B cell (primary cell): ENCODE data around the gene SLC38A10. TPM values are rescaled to one million over a fixed set of nuclear protein-coding genes. Genes with fewer than 3 reads are reported as not detected.

Source experiments
- ATAC-seq: fragments of 200-7000 bp; cut with Tn5 transposase; one replicate; pipeline ENCODE4 v1.10.0; 2021; ENCODE audit warnings: low read depth, mild to moderate bottlenecking, moderate number of reproducible peaks, moderate library complexity
- CTCF ChIA-PET: fragments of 350-600 bp; sonication (Branson Sonifier 250); formaldehyde crosslinking; loops from one replicate; lab custom pipeline; 2021; ENCODE audit warnings: antibody characterized with exemption, inconsistent platforms; lab: Charles Lee
- POLR2A ChIA-PET: fragments of 350-600 bp; sonication (Branson Sonifier 250); formaldehyde crosslinking; loops from one replicate; lab custom pipeline; 2021; ENCODE audit warnings: antibody characterized with exemption; lab: Charles Lee
- DNase-seq: peaks from one replicate; pipeline ENCODE4 v3.0.0; 2013
- H2AFZ ChIP-seq: 2 replicates; pipeline ENCODE4 v1.6.1; 2012; ENCODE audit warnings: mild to moderate bottlenecking, low read depth, low read length; ENCODE audit not compliant: insufficient read depth, poor library complexity, severe bottlenecking
- H3K27ac ChIP-seq, 2 donors: 1 replicate in 1 of 2; 2 replicates in 1 of 2; pipeline ENCODE4 v1.5.1; 2012 to 2013; ENCODE audit warnings: low read length in 2 of 2, mild to moderate bottlenecking in 2 of 2, moderate library complexity in 1 of 2
- H3K27me3 ChIP-seq, 4 experiments: fragments of 200-600 bp in 1 of 4; sonication (generic) in 1 of 4; replicated peaks in 1 of 4; 1 replicate in 2 of 4; 2 replicates in 2 of 4; pipeline versions ENCODE4 v1.6.1 to v1.7.0; 2013 to 2016; ENCODE audit warnings: low read length in 3 of 4, mild to moderate bottlenecking in 2 of 4, mixed read lengths in 1 of 4, moderate library complexity in 1 of 4; ENCODE audit not compliant: insufficient read depth in 4 of 4, control insufficient read depth in 3 of 4; ENCODE audit errors: control extremely low read depth in 1 of 4
- H3K36me3 ChIP-seq, 2 experiments: replicated peaks in 1 of 2; 1 replicate in 1 of 2; 2 replicates in 1 of 2; pipeline versions ENCODE4 v1.6.1 to v1.7.1; 2013; ENCODE audit warnings: low read length in 1 of 2; ENCODE audit not compliant: insufficient read depth in 2 of 2, control insufficient read depth in 1 of 2; ENCODE audit errors: control extremely low read depth in 1 of 2, extremely low read depth in 1 of 2
- H3K4me1 ChIP-seq, 2 donors: fragments of 200-600 bp in 1 of 2; sonication (generic) in 1 of 2; 1 replicate in 1 of 2; 2 replicates in 1 of 2; pipeline versions ENCODE4 v1.5.1 to v1.6.1; 2013 to 2017; ENCODE audit warnings: low read length in 2 of 2; ENCODE audit not compliant: control insufficient read depth in 2 of 2, insufficient read depth in 2 of 2
- H3K4me2 ChIP-seq: replicated peaks from 2 replicates; pipeline ENCODE3; 2012; ENCODE audit warnings: mild to moderate bottlenecking, low read depth, low read length; ENCODE audit not compliant: poor library complexity, severe bottlenecking
- H3K4me3 ChIP-seq, 5 experiments: fragments of 200-600 bp in 1 of 5; sonication (generic) in 1 of 5; 1 replicate in 3 of 5; 2 replicates in 2 of 5; pipeline versions ENCODE4 v1.5.1 to v1.7.0; 2011 to 2016; ENCODE audit warnings: low read length in 4 of 5, mild to moderate bottlenecking in 4 of 5, low read depth in 2 of 5, control low read depth in 1 of 5, moderate library complexity in 1 of 5; ENCODE audit not compliant: insufficient read depth in 1 of 5; ENCODE audit errors: control extremely low read depth in 1 of 5, extremely low read depth in 1 of 5
- H3K79me2 ChIP-seq: fragments of 200-600 bp; sonication (generic); one replicate; pipeline ENCODE4 v1.6.0; 2016; ENCODE audit warnings: low read length; ENCODE audit not compliant: control insufficient read depth, insufficient read depth
- H3K9ac ChIP-seq: fragments of 200-600 bp; sonication (generic); 2 replicates; pipeline ENCODE4 v1.6.1; 2017; ENCODE audit warnings: mild to moderate bottlenecking, low read length, moderate library complexity
- H3K9me3 ChIP-seq, 3 donors: one replicate each; pipeline versions ENCODE4 v1.6.1 to v1.7.1; 2013; ENCODE audit warnings: low read length in 2 of 3; ENCODE audit not compliant: control insufficient read depth in 2 of 3, insufficient read depth in 1 of 3; ENCODE audit errors: control extremely low read depth in 1 of 3
- H4K20me1 ChIP-seq: 2 replicates; pipeline ENCODE4 v1.6.0; 2012; ENCODE audit warnings: mild to moderate bottlenecking, low read length; ENCODE audit not compliant: insufficient read depth, control insufficient read depth, poor library complexity, severe bottlenecking
- H3K27ac Mint-ChIP-seq: one replicate; pipeline ENCODE4 v1.8.0; 2021; ENCODE audit warnings: mixed read lengths
- H3K27me3 Mint-ChIP-seq: one replicate; pipeline ENCODE4 v1.8.0; 2021; ENCODE audit warnings: mixed read lengths
- H3K4me1 Mint-ChIP-seq: one replicate; pipeline ENCODE4 v1.8.0; 2021; ENCODE audit warnings: mixed read lengths
- H3K4me3 Mint-ChIP-seq: one replicate; pipeline ENCODE4 v1.8.0; 2021; ENCODE audit warnings: mixed read lengths
- H3K9me3 Mint-ChIP-seq: one replicate; pipeline ENCODE4 v1.8.0; 2022; ENCODE audit warnings: mixed read lengths; ENCODE audit not compliant: insufficient read depth
- CTCF ChIP-seq: fragments of 200-600 bp; IDR thresholded peaks from one replicate; pipeline ENCODE4 v1.8.0; 2022; ENCODE audit warnings: antibody characterized with exemption, mild to moderate bottlenecking
- EZH2 ChIP-seq: IDR thresholded peaks from 2 replicates; pipeline ENCODE4 v1.6.1; 2012; ENCODE audit warnings: borderline replicate concordance, low read depth, mild to moderate bottlenecking, moderate library complexity, low read length; ENCODE audit not compliant: insufficient read depth, poor library complexity, severe bottlenecking
- WGBS: methylation state at CpG from one replicate; pipeline ENCODE4 v1.1.5; 2013; ENCODE audit warnings: missing lambda C conversion rate; ENCODE audit not compliant: insufficient coverage; 5-methylcytosine and 5-hydroxymethylcytosine counted together
- intact Hi-C: fragments of 100-400 bp; cut with micrococcal nuclease; formaldehyde crosslinking; loops from one replicate; pipeline ENCODE4 v1.10.0; 2022
- polyA plus RNA-seq: library from polyadenylated mRNA; depleted of rRNA; stranded (reverse); fragments of >200 nt; gene quantifications from 2 replicates; pipeline ENCODE4 v1.2.3, GENCODE V29; 2012
- total RNA-seq, 2 donors: library from RNA; stranded (reverse); fragments of 120-200 nt in 1 of 2; gene quantifications; 1 replicate in 1 of 2; 2 replicates in 1 of 2; pipeline versions ENCODE4 v1.2.3 to v1.2.4, GENCODE V29; 2013 to 2022

The SLC38A10 gene
- total and polyA plus RNA-seq, 2 donors (not counting 1 experiment from before 2014, with no cell fraction given), result 76.1 to 104 TPM

GRCh38 chr17:81237591-81238489 lies 57.3 kb downstream of the SLC38A10 start:
- H3K9me3 ChIP-seq, result peaks cover 0 to 3% (median 0%) of the 10 kb centered on the region in 3 donors
- H3K79me2 ChIP-seq, result peaks cover 78% of the 10 kb centered on the region
- no peak for TF ChIP-seq EZH2
- TF ChIP-seq CTCF, result no peak
- H3K4me1 ChIP-seq, result peaks cover 19 to 29% of the 10 kb centered on the region in 2 donors
- Mint-ChIP-seq H3K9me3 (no peaks in the 10 kb centered on the region), H3K4me1 (peaks cover 44% of the 10 kb centered on the region), H3K4me3 (peak overlapping the region; percentile 93), H3K27me3 (no peaks in the 10 kb centered on the region), H3K27ac (peak overlapping the region; percentile 83)
- H3K27ac ChIP-seq, result peak overlapping the region; percentile 18 to 82
- CTCF ChIA-PET, result interaction anchor here (0.9 to 5.6 kb wide), 2 partner anchors 95 kb away, joined by 3 to 43 read pairs; no protein-coding TSS in a partner anchor
- DNase-seq (peak; percentile 33), ATAC-seq (no peak)
- peak overlapping the region; percentile 24 to 90 (median 82) for H3K4me3 ChIP-seq
- 61% methylated on average over 36 of the region's 36 CpGs for WGBS
- H3K27me3 ChIP-seq, result no peaks in the 10 kb centered on the region
- peaks cover 77% of the 10 kb centered on the region for H4K20me1 ChIP-seq
- intact Hi-C loops, result no loop called here
- H3K4me2 ChIP-seq, result peak overlapping the region; percentile 97
- peak overlapping the region; percentile 97 for H3K9ac ChIP-seq
- H2AFZ ChIP-seq, result peak overlapping the region; percentile 96
- peaks cover 0 to 34% of the 10 kb centered on the region in 2 experiments for H3K36me3 ChIP-seq
- POLR2A ChIA-PET, result interaction anchor here (1.4 to 2.4 kb wide), 2 partner anchors 9 to 15 kb away, joined by 18 to 19 read pairs; partner anchors contain the start of gene CEP131

- CTCF ChIA-PET, result interaction anchor here (0.9 kb wide), 1 partner anchor 94 kb away, joined by 3 read pairs; no protein-coding TSS in a partner anchor
- H3K27ac Mint-ChIP-seq, result no peak overlapping the region
- 95% methylated on average over 21 of the region's 21 CpGs for WGBS
- no peak overlapping the region for H3K27ac ChIP-seq
- no peaks in the 10 kb centered on the region for H3K9me3 Mint-ChIP-seq
- POLR2A ChIA-PET, result interaction anchor here (0.6 kb wide), 1 partner anchor 281 kb away, joined by 4 read pairs; no protein-coding TSS in a partner anchor
- H3K4me2 ChIP-seq, result peak overlapping the region; percentile 97
- peaks cover 0 to 3% (median 0%) of the 10 kb centered on the region in 3 donors for H3K9me3 ChIP-seq
- no peak for ATAC-seq
- peaks cover 40% of the 10 kb centered on the region for H3K4me1 Mint-ChIP-seq
- H4K20me1 ChIP-seq, result peaks cover 80% of the 10 kb centered on the region
- peaks cover 0 to 45% of the 10 kb centered on the region in 2 experiments for H3K36me3 ChIP-seq
- intact Hi-C loops, result no loop called here
- no peak overlapping the region for H3K9ac ChIP-seq
- H3K27me3 ChIP-seq, result no peaks in the 10 kb centered on the region
- no peaks in the 10 kb centered on the region for H3K27me3 Mint-ChIP-seq
- peaks cover 19 to 29% of the 10 kb centered on the region in 2 donors for H3K4me1 ChIP-seq
- no peak overlapping the region for H2AFZ ChIP-seq
- H3K4me3 ChIP-seq, result no peak overlapping the region
- peaks cover 80% of the 10 kb centered on the region for H3K79me2 ChIP-seq
- TF ChIP-seq EZH2, result no peak
- no peak for TF ChIP-seq CTCF
- no peak for DNase-seq
- H3K4me3 Mint-ChIP-seq, result no peak overlapping the region
These were observed 58.3 kb downstream of the SLC38A10 start for GRCh38 chr17:81236784-81237183.
